H1 (cell line): Measurements from ENCODE around the gene SCP2. TPM values are rescaled to one million over a fixed set of nuclear protein-coding genes. Genes with fewer than 3 reads are reported as not detected.

ENCODE experiments used
- CTCF ChIA-PET: fragments of 300-600 bp; sonication (Branson Sonifier 250); formaldehyde crosslinking; loops from one replicate; lab custom pipeline; 2021; ENCODE audit not compliant: partially characterized antibody; lab: Charles Lee
- POLR2A ChIA-PET: fragments of 300-600 bp; sonication (Branson Sonifier 250); formaldehyde crosslinking; loops from one replicate; lab custom pipeline; 2021; ENCODE audit warnings: inconsistent platforms; ENCODE audit not compliant: partially characterized antibody; lab: Charles Lee
- DNase-seq, 2 experiments: peaks; one replicate each; pipeline versions ENCODE4 v3.0.0 to v3.0.0-alpha.2; 2010 to 2022; ENCODE audit warnings: low spot score in 2 of 2, low read depth in 1 of 2, mixed read lengths in 1 of 2
- FAIRE-seq: peaks from 2 replicates; lab custom pipeline; 2011; peaks lifted over from hg19 to GRCh38; lab: Jason Lieb, UNC
- H2AFZ ChIP-seq: 2 replicates; pipeline ENCODE4 v1.8.1; 2012; ENCODE audit warnings: low read length, inconsistent platforms
- H2AK5ac ChIP-seq: 2 replicates; pipeline ENCODE4 v1.6.1; 2013; ENCODE audit warnings: low read depth, low read length
- H2BK120ac ChIP-seq: replicated peaks from 2 replicates; pipeline ENCODE3; 2013; ENCODE audit warnings: low read depth, low read length, inconsistent platforms
- H2BK12ac ChIP-seq: 2 replicates; pipeline ENCODE4 v1.6.1; 2013; ENCODE audit warnings: low read depth, low read length
- H2BK15ac ChIP-seq: 2 replicates; pipeline ENCODE4 v1.6.1; 2013; ENCODE audit warnings: low read length
- H2BK20ac ChIP-seq: 2 replicates; pipeline ENCODE4 v1.6.1; 2013; ENCODE audit warnings: low read length
- H2BK5ac ChIP-seq: 2 replicates; pipeline ENCODE4 v1.6.1; 2013; ENCODE audit warnings: low read depth, low read length
- H3K14ac ChIP-seq: 2 replicates; pipeline ENCODE4 v1.6.1; 2013; ENCODE audit warnings: inconsistent platforms; ENCODE audit not compliant: insufficient read length
- H3K18ac ChIP-seq: 2 replicates; pipeline ENCODE4 v1.6.1; 2013; ENCODE audit warnings: low read length; ENCODE audit errors: extremely low read depth
- H3K23ac ChIP-seq: 2 replicates; pipeline ENCODE4 v1.6.1; 2013; ENCODE audit warnings: inconsistent platforms; ENCODE audit not compliant: insufficient read length
- H3K23me2 ChIP-seq: 2 replicates; pipeline ENCODE4 v1.6.1; 2013; ENCODE audit warnings: low read depth, low read length
- H3K27ac ChIP-seq: 2 replicates; pipeline ENCODE4 v1.6.1; 2011; ENCODE audit warnings: low read depth, low read length, inconsistent platforms
- H3K27me3 ChIP-seq, 4 experiments: replicated peaks in 1 of 4; 1 replicate in 1 of 4; 2 replicates in 3 of 4; pipeline versions ENCODE4 v1.6.1 to v1.8.1; 2011 to 2013; ENCODE audit warnings: low read length in 3 of 4, mild to moderate bottlenecking in 3 of 4, inconsistent platforms in 2 of 4, mixed read lengths in 2 of 4, moderate library complexity in 1 of 4; ENCODE audit not compliant: control insufficient read depth in 3 of 4, insufficient read depth in 3 of 4; ENCODE audit errors: extremely low read depth in 1 of 4
- H3K36me3 ChIP-seq, 4 experiments: 2 replicates each; pipeline versions ENCODE4 v1.6.1 to v1.8.1; 2011 to 2013; ENCODE audit warnings: mild to moderate bottlenecking in 4 of 4, low read length in 3 of 4, moderate library complexity in 2 of 4, control low read depth in 1 of 4, inconsistent platforms in 1 of 4; ENCODE audit not compliant: insufficient read depth in 4 of 4, control insufficient read depth in 2 of 4
- H3K4ac ChIP-seq: replicated peaks from 2 replicates; pipeline ENCODE3; 2013; ENCODE audit warnings: low read length, low read depth, mixed read lengths, inconsistent platforms; ENCODE audit not compliant: insufficient read length
- H3K4me1 ChIP-seq, 4 experiments: replicated peaks in 1 of 4; 1 replicate in 1 of 4; 2 replicates in 3 of 4; pipeline versions ENCODE4 v1.6.1 to v1.8.1; 2011 to 2013; ENCODE audit warnings: low read length in 3 of 4, inconsistent platforms in 2 of 4, mixed read lengths in 1 of 4; ENCODE audit not compliant: insufficient read depth in 4 of 4, control insufficient read depth in 3 of 4
- H3K4me2 ChIP-seq, 2 experiments: 2 replicates each; pipeline versions ENCODE4 v1.6.1 to v1.8.1; 2011 to 2013; ENCODE audit warnings: low read depth in 2 of 2, low read length in 2 of 2, control low read depth in 1 of 2, inconsistent platforms in 1 of 2, mild to moderate bottlenecking in 1 of 2; ENCODE audit not compliant: insufficient read depth in 1 of 2
- H3K4me3 ChIP-seq, 4 experiments: fragments of 200-600, 300-600 bp in 1 of 4; sonication (generic), shearing (Covaris generic), sonication (Bioruptor Twin) in 1 of 4; 2 replicates each; pipeline versions ENCODE4 v1.5.1 to v1.8.1; 2011 to 2016; ENCODE audit warnings: low read length in 4 of 4, low read depth in 3 of 4, control low read depth in 2 of 4, inconsistent platforms in 2 of 4, mild to moderate bottlenecking in 2 of 4, mixed read lengths in 1 of 4, moderate library complexity in 1 of 4; ENCODE audit not compliant: insufficient read depth in 2 of 4; ENCODE audit errors: extremely low read depth in 1 of 4
- H3K56ac ChIP-seq: replicated peaks from 2 replicates; pipeline ENCODE3; 2013; ENCODE audit warnings: low read depth, mild to moderate bottlenecking, mixed read lengths, low read length, inconsistent platforms; ENCODE audit not compliant: insufficient read length
- H3K79me1 ChIP-seq: 2 replicates; pipeline ENCODE4 v1.6.1; 2013; ENCODE audit warnings: low read depth, low read length, control low read depth
- H3K79me2 ChIP-seq, 2 experiments: 2 replicates each; pipeline versions ENCODE4 v1.6.1 to v1.8.1; 2012 to 2013; ENCODE audit warnings: low read length in 2 of 2, mild to moderate bottlenecking in 2 of 2, inconsistent platforms in 1 of 2; ENCODE audit not compliant: insufficient read depth in 2 of 2, control insufficient read depth in 1 of 2
- H3K9ac ChIP-seq, 4 experiments: replicated peaks in 1 of 4; 1 replicate in 1 of 4; 2 replicates in 3 of 4; pipeline versions ENCODE4 v1.6.1 to v1.8.1; 2011 to 2013; ENCODE audit warnings: low read depth in 3 of 4, low read length in 3 of 4, control low read depth in 2 of 4, mild to moderate bottlenecking in 2 of 4, moderate library complexity in 2 of 4, inconsistent platforms in 1 of 4; ENCODE audit errors: extremely low read depth in 1 of 4
- H3K9me3 ChIP-seq, 2 experiments: 2 replicates each; pipeline versions ENCODE4 v1.6.1 to v1.8.1; 2012 to 2013; ENCODE audit warnings: mild to moderate bottlenecking in 2 of 2, moderate library complexity in 2 of 2, control low read depth in 1 of 2, inconsistent platforms in 1 of 2, low read depth in 1 of 2, low read length in 1 of 2, mixed read lengths in 1 of 2; ENCODE audit not compliant: insufficient read depth in 2 of 2
- H4K20me1 ChIP-seq, 2 experiments: replicated peaks in 1 of 2; 2 replicates each; pipeline versions ENCODE3 to v1.8.1; 2011 to 2013; ENCODE audit warnings: inconsistent platforms in 2 of 2, low read length in 2 of 2, mild to moderate bottlenecking in 1 of 2; ENCODE audit not compliant: insufficient read depth in 2 of 2, control insufficient read depth in 1 of 2
- H4K5ac ChIP-seq: 2 replicates; pipeline ENCODE4 v1.6.1; 2013; ENCODE audit warnings: low read length, low read depth, mixed read lengths, inconsistent platforms; ENCODE audit not compliant: insufficient read length
- H4K8ac ChIP-seq: 2 replicates; pipeline ENCODE4 v1.8.0; 2013; ENCODE audit warnings: mild to moderate bottlenecking, moderate library complexity, low read length, inconsistent platforms; ENCODE audit not compliant: insufficient read depth; ENCODE audit errors: extremely low read depth
- H4K91ac ChIP-seq: replicated peaks from 2 replicates; pipeline ENCODE3; 2013; ENCODE audit warnings: low read length, mixed read lengths, inconsistent platforms; ENCODE audit not compliant: insufficient read length
- ASH2L ChIP-seq: fragments of 200-600, 300-600 bp; sonication (generic); IDR thresholded peaks from one replicate; pipeline ENCODE4 v1.7.1; 2017; ENCODE audit warnings: low read length
- ATF2 ChIP-seq: IDR thresholded peaks from 2 replicates; pipeline ENCODE4 v1.6.1; 2012; ENCODE audit warnings: low read length, inconsistent platforms
- CREB1 ChIP-seq: IDR thresholded peaks from 2 replicates; pipeline ENCODE4 v1.6.1; 2012; ENCODE audit warnings: inconsistent platforms
- GABPA ChIP-seq: IDR thresholded peaks from 2 replicates; pipeline ENCODE4 v1.6.1; 2011; ENCODE audit warnings: mild to moderate bottlenecking, low read length, moderate library complexity, borderline replicate concordance; ENCODE audit not compliant: insufficient read depth
- JUN ChIP-seq: IDR thresholded peaks from 2 replicates; pipeline ENCODE4 v1.6.1; 2011; ENCODE audit warnings: low read depth, mild to moderate bottlenecking, improper control_type of control experiment, low read length
- KDM1A ChIP-seq: fragments of 200-600, 300-600 bp; sonication (generic); IDR thresholded peaks from 2 replicates; pipeline ENCODE4 v1.7.1; 2016; ENCODE audit warnings: mild to moderate bottlenecking, low read length, borderline replicate concordance
- RXRA ChIP-seq: IDR thresholded peaks from 2 replicates; pipeline ENCODE4 v1.6.1; 2011; ENCODE audit warnings: low read depth, mild to moderate bottlenecking, low read length, moderate library complexity; ENCODE audit not compliant: insufficient read depth
- SAP30 ChIP-seq: fragments of 300-600 bp; sonication (generic); IDR thresholded peaks from 2 replicates; pipeline ENCODE4 v1.7.1; 2012; ENCODE audit warnings: low read length, moderate library complexity, mild to moderate bottlenecking, inconsistent platforms; ENCODE audit not compliant: insufficient read depth, insufficient replicate concordance
- TAF7 ChIP-seq: optimal IDR thresholded peaks from 2 replicates; pipeline ENCODE3; 2011; ENCODE audit warnings: low read depth, mild to moderate bottlenecking, inconsistent platforms, low read length, moderate library complexity, borderline replicate concordance
- TBP ChIP-seq: IDR thresholded peaks from 2 replicates; pipeline ENCODE4 v1.6.1; 2011; ENCODE audit warnings: low read depth, low read length, improper control_type of control experiment
- WGBS, 2 experiments: shearing (Covaris generic) in 1 of 2; methylation state at CpG; one replicate each; pipeline versions ENCODE4 v1.1.6 to v1.1.7; 2013 to 2015; ENCODE audit warnings: low lambda C conversion rate in 2 of 2, mixed read lengths in 2 of 2, inconsistent platforms in 1 of 2, low coverage in 1 of 2, missing lambda C conversion rate in 1 of 2; ENCODE audit not compliant: insufficient replicate concordance in 2 of 2, insufficient coverage in 1 of 2, insufficient read length in 1 of 2; ENCODE audit errors: extremely low coverage in 1 of 2, missing lambda C conversion rate in 1 of 2; 5-methylcytosine and 5-hydroxymethylcytosine counted together
- polyA plus RNA-seq, 7 experiments: library from polyadenylated mRNA; depleted of rRNA in 3 of 7; stranded (reverse) in 5 of 7; unstranded in 2 of 7; fragments of >200 nt in 5 of 7; fragments of 200-250 nt in 2 of 7; gene quantifications; 1 replicate in 5 of 7; 2 replicates in 1 of 7; 4 replicates in 1 of 7; pipeline versions ENCODE4 v1.2.1 to v1.2.3, GENCODE V29; 2011 to 2013; ENCODE audit warnings: missing spikeins in 2 of 7, mixed read lengths in 2 of 7
- total RNA-seq: library from RNA; stranded (reverse); fragmentation: NEBNext Ultra II Directional; extraction: Animal tissue kit (Norgen Biotek cat#: 25700); gene quantifications from 2 replicates; pipeline ENCODE4 v1.2.1, GENCODE V29; 2021

The SCP2 gene
- total and polyA plus RNA-seq, 2 of the 8 experiments (the other 6 are each of a cell fraction or from before 2014, with no cell fraction given): 20.9 to 54.3 TPM

- 89% methylated on average over 30 of the region's 33 CpGs; no CpG with 5 or more reads in 1 of the 2 experiments for WGBS, 2 experiments
- Histone ChIP-seq H3K27me3 (no peaks in the 10 kb centered on the region), H3K4me2 (no peak overlapping the region), H3K79me1 (no peaks in the 10 kb centered on the region), H4K8ac (peak overlapping the region; percentile 31; the same call in 1 of the 2 replicates), H2BK20ac (no peak overlapping the region), H3K36me3 (no peaks in the 10 kb centered on the region; a peak in 1 of 8 replicates), H3K56ac (no peak overlapping the region), H3K79me2 (no peaks in the 10 kb centered on the region), H2BK120ac (no peak overlapping the region), H3K4me3 (no peak overlapping the region), H4K20me1 (no peaks in the 10 kb centered on the region), H2BK12ac (no peak overlapping the region), H3K14ac (no peak overlapping the region), H2AFZ (no peak overlapping the region), H4K5ac (no peak overlapping the region), H2BK5ac (no peak overlapping the region), H3K23ac (no peak overlapping the region), H3K27ac (no peak overlapping the region), H4K91ac (no peak overlapping the region), H3K9ac (no peak overlapping the region), H3K9me3 (peaks cover 7 to 20% of the 10 kb centered on the region in 2 experiments; a peak in 2 of 4 replicates), H3K18ac (no peak overlapping the region), H2AK5ac (no peak overlapping the region), H3K4me1 (peaks cover 0 to 2% (median 0%) of the 10 kb centered on the region in 4 experiments; a peak in 3 of 7 replicates), H2BK15ac (no peak overlapping the region), H3K23me2 (peaks cover 6% of the 10 kb centered on the region; the same call in 1 of the 2 replicates), H3K4ac (no peak overlapping the region)
- FAIRE-seq: no peak
- no peak for DNase-seq
- ChIA-PET CTCF (interaction anchor here (0.6 to 2.0 kb wide), 9 partner anchors 10 to 269 kb away, joined by 3 to 8 read pairs (median 4); no protein-coding TSS in a partner anchor), POLR2A (interaction anchor here (0.9 to 1.9 kb wide), 3 partner anchors 9 to 17 kb away, joined by 3 to 5 read pairs (median 3); no protein-coding TSS in a partner anchor)
- TF ChIP-seq ASH2L (no peak), CREB1 (no peak), TAF7 (no peak), SAP30 (no peak), RXRA (no peak), ATF2 (no peak), GABPA (no peak), TBP (no peak), JUN (no peak), KDM1A (no peak)
These were observed 165.8 kb downstream of the SCP2 start for GRCh38 chr1:53092659-53093450.
